PC-3 (cell line): ENCODE data around the gene SRGAP2C.
"Not testable (repeated sequence)": the region's sequence is repeated elsewhere in the genome, so short reads cannot be mapped to it uniquely, and the experiment has no call there.

Experiments used
- EZH2 ChIP-seq: fragments of 300-600 bp; sonication (generic); IDR thresholded peaks from one replicate; pipeline ENCODE4 v1.6.1; 2017; ENCODE audit warnings: antibody characterized with exemption, mild to moderate bottlenecking, low read length; ENCODE audit not compliant: unreplicated experiment
- TF ChIP-seq, protein P1 (sequence below): fragments of 300-600 bp; sonication (generic); conservative IDR thresholded peaks from 2 replicates; pipeline ENCODE4 v1.5.1; 2017; ENCODE audit warnings: antibody characterized with exemption, low read depth, mild to moderate bottlenecking, low read length

DNA sequence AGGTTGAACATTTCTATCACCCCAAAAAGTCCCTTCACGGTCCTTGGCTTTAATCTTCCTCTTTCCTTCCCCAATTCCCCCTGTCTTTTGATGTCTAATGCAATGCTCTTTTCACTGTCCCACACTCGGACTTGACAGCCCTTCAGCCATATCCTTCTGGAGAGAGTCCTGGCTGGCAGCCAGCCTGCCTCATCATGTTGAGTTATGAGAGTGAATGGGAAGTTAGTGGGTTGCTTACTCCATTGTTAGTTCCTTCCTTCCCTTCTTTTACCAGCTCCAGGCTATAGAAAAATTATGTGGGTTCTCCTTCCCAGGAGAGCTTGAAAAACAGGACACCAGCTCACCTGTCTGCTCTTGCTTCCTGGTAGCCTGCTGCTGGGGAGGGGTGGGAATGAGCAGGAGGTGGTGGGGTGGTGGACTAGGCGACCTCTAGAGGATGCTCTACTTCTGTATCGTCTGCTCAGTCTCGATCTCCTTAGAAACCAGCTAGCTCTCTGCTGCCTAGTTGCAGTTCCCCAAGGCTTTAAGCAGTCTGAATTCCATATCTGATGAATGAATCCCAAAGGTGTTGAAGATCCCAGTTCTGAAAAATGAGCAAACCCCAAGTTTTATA, 29.9 kb downstream of the SRGAP2C start:
- TF ChIP-seq, protein P1, sequence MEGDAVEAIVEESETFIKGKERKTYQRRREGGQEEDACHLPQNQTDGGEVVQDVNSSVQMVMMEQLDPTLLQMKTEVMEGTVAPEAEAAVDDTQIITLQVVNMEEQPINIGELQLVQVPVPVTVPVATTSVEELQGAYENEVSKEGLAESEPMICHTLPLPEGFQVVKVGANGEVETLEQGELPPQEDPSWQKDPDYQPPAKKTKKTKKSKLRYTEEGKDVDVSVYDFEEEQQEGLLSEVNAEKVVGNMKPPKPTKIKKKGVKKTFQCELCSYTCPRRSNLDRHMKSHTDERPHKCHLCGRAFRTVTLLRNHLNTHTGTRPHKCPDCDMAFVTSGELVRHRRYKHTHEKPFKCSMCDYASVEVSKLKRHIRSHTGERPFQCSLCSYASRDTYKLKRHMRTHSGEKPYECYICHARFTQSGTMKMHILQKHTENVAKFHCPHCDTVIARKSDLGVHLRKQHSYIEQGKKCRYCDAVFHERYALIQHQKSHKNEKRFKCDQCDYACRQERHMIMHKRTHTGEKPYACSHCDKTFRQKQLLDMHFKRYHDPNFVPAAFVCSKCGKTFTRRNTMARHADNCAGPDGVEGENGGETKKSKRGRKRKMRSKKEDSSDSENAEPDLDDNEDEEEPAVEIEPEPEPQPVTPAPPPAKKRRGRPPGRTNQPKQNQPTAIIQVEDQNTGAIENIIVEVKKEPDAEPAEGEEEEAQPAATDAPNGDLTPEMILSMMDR = not testable (repeated sequence)
- TF ChIP-seq EZH2 = not testable (repeated sequence)
